Right lobe of liver (tissue), 4 donors: Measurements from ENCODE around the gene KLRK1.

Experiments used
- POLR2A ChIP-seq: fragments of 450-650 bp; IDR thresholded peaks from one replicate; pipeline ENCODE4 v1.6.1; 2017; ENCODE audit warnings: antibody characterized with exemption, mild to moderate bottlenecking
- TF ChIP-seq, protein P1 (sequence below), 4 donors: fragments of 200-600 bp in 3 of 4; fragments of 450-650 bp in 1 of 4; IDR thresholded peaks; one replicate each; pipeline versions ENCODE4 v1.5.1 to v1.8.0; 2016 to 2022; ENCODE audit warnings: antibody characterized with exemption in 4 of 4, mild to moderate bottlenecking in 2 of 4
- donor health status: DM: no; HTN: no; CAD: no.
- donor health status: DM: no; HTN: no; CAD: no.
- donor health status: DM: no; HTN: yes; CAD: no.

DNA sequence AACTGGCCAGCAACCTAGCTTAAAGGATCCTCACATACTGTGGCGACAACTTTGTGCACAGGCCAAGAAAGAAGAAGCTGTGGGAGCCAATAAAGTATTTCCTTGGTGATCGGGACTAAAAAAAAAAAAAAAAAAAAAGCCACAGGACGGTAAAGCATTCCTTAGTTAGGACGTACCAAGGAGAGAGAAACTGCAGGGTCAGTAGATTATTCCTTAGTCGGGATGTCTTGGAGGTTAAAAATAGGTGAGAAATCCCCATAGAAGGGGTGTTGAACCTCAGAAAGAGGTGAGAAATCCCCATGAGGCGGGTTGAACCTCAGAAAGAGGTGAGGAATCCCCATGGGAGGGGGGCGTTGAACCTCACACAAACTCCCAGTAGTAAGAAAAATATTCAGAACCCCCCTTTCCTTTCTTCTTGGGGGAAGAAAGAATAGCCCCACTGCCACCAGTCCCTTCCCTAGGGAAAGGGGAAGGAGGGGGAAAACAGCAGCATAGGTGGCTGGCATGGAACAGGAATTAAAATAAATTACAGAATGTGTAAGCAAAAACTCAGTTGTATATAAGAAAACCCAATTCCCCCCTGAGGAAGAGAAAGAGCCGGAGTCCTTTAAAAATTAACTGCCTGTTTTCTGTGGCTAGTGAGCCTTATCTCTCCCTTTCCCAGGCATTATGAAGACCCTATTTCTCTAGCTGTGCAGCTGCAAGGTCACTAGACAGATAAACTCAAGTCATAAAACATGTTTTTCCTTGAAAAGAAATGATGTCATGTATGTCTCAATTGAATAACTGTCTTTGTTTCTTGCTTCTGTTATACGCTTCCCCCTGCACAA, 26.8 kb downstream of the KLRK1 start:
- TF ChIP-seq, protein P1, sequence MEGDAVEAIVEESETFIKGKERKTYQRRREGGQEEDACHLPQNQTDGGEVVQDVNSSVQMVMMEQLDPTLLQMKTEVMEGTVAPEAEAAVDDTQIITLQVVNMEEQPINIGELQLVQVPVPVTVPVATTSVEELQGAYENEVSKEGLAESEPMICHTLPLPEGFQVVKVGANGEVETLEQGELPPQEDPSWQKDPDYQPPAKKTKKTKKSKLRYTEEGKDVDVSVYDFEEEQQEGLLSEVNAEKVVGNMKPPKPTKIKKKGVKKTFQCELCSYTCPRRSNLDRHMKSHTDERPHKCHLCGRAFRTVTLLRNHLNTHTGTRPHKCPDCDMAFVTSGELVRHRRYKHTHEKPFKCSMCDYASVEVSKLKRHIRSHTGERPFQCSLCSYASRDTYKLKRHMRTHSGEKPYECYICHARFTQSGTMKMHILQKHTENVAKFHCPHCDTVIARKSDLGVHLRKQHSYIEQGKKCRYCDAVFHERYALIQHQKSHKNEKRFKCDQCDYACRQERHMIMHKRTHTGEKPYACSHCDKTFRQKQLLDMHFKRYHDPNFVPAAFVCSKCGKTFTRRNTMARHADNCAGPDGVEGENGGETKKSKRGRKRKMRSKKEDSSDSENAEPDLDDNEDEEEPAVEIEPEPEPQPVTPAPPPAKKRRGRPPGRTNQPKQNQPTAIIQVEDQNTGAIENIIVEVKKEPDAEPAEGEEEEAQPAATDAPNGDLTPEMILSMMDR (IDR thresholded peaks at IDR 0.05): no peak
- no peak for TF ChIP-seq POLR2A
